ENCODE measurements around the gene MEI1.

MEI1 gene

GRCh38 chr22:41819257-41819656, 120.0 kb downstream of the MEI1 start:
- H3K4me2 ChIP-seq (ENCODE audit: low read length), result no peak overlapping the region
- H3K4me1 ChIP-seq (ENCODE audit: low read length), result no peaks in the 10 kb centered on the region
- no peak overlapping the region for H3K9ac ChIP-seq (ENCODE audit: low read length)
- H4K20me1 ChIP-seq (ENCODE audit: insufficient read depth, low read length), result no peaks in the 10 kb centered on the region
- TF ChIP-seq EZH2phosphoT487 (IDR thresholded peaks at IDR 0.05; ENCODE audit: low read depth), result no peak
- no peak for TF ChIP-seq CTCF (IDR thresholded peaks at IDR 0.05; ENCODE audit: low read depth, low read length)
- H3K9me3 ChIP-seq (ENCODE audit: insufficient read depth, low read length), result no peaks in the 10 kb centered on the region
- no peak overlapping the region for H3K27ac ChIP-seq (ENCODE audit: low read length)
- no peak overlapping the region for H3K4me3 ChIP-seq (ENCODE audit: low read length)
- no peaks in the 10 kb centered on the region for H3K36me3 ChIP-seq (replicated peaks; ENCODE audit: low read depth, low read length)
- H3K27me3 ChIP-seq (ENCODE audit: low read depth, low read length), result no peaks in the 10 kb centered on the region
- no peak overlapping the region for H2AFZ ChIP-seq (ENCODE audit: low read depth, low read length)
- no peaks in the 10 kb centered on the region for H3K79me2 ChIP-seq (ENCODE audit: low read length)

GRCh38 chr22:41820447-41820846, 121.1 kb downstream of the MEI1 start:
- H3K9me3 ChIP-seq (ENCODE audit: insufficient read depth, low read length), result no peaks in the 10 kb centered on the region
- no peak for TF ChIP-seq EZH2phosphoT487 (IDR thresholded peaks at IDR 0.05; ENCODE audit: low read depth)
- TF ChIP-seq CTCF (IDR thresholded peaks at IDR 0.05; ENCODE audit: low read depth, low read length), result no peak
- peaks cover 2% of the 10 kb centered on the region for H3K36me3 ChIP-seq (replicated peaks; ENCODE audit: low read depth, low read length)
- no peaks in the 10 kb centered on the region for H4K20me1 ChIP-seq (ENCODE audit: insufficient read depth, low read length)
- H3K4me1 ChIP-seq (ENCODE audit: low read length), result no peaks in the 10 kb centered on the region
- no peaks in the 10 kb centered on the region for H3K27me3 ChIP-seq (ENCODE audit: low read depth, low read length)
- H3K79me2 ChIP-seq (ENCODE audit: low read length), result no peaks in the 10 kb centered on the region
- H3K27ac ChIP-seq (ENCODE audit: low read length), result no peak overlapping the region
- no peak overlapping the region for H3K4me3 ChIP-seq (ENCODE audit: low read length)
- H2AFZ ChIP-seq (ENCODE audit: low read depth, low read length), result no peak overlapping the region
- no peak overlapping the region for H3K4me2 ChIP-seq (ENCODE audit: low read length)
- H3K9ac ChIP-seq (ENCODE audit: low read length), result no peak overlapping the region

GRCh38 chr22:41821471-41822316, 122.4 kb downstream of the MEI1 start:
- Histone ChIP-seq H3K4me3 (ENCODE audit: low read length) (no peak overlapping the region), H3K27ac (ENCODE audit: low read length) (no peak overlapping the region), H3K9ac (ENCODE audit: low read length) (no peak overlapping the region), H3K36me3 (replicated peaks; ENCODE audit: low read depth, low read length) (peaks cover 5% of the 10 kb centered on the region), H4K20me1 (ENCODE audit: insufficient read depth, low read length) (no peaks in the 10 kb centered on the region), H3K4me2 (ENCODE audit: low read length) (no peak overlapping the region), H2AFZ (ENCODE audit: low read depth, low read length) (no peak overlapping the region), H3K27me3 (ENCODE audit: low read depth, low read length) (no peaks in the 10 kb centered on the region), H3K4me1 (ENCODE audit: low read length) (no peaks in the 10 kb centered on the region), H3K79me2 (ENCODE audit: low read length) (no peaks in the 10 kb centered on the region), H3K9me3 (ENCODE audit: insufficient read depth, low read length) (no peaks in the 10 kb centered on the region)
- TF ChIP-seq EZH2phosphoT487 (IDR thresholded peaks at IDR 0.05; ENCODE audit: low read depth), result no peak
- no peak for TF ChIP-seq CTCF (IDR thresholded peaks at IDR 0.05; ENCODE audit: low read depth, low read length)

GRCh38 chr22:41822317-41823057, 123.2 kb downstream of the MEI1 start:
- Histone ChIP-seq H3K79me2 (ENCODE audit: low read length) (no peaks in the 10 kb centered on the region), H3K36me3 (replicated peaks; ENCODE audit: low read depth, low read length) (peaks cover 5% of the 10 kb centered on the region), H3K9ac (ENCODE audit: low read length) (no peak overlapping the region), H3K4me2 (ENCODE audit: low read length) (no peak overlapping the region), H3K27me3 (ENCODE audit: low read depth, low read length) (no peaks in the 10 kb centered on the region), H2AFZ (ENCODE audit: low read depth, low read length) (no peak overlapping the region), H3K9me3 (ENCODE audit: insufficient read depth, low read length) (no peaks in the 10 kb centered on the region), H3K4me3 (ENCODE audit: low read length) (no peak overlapping the region), H4K20me1 (ENCODE audit: insufficient read depth, low read length) (no peaks in the 10 kb centered on the region), H3K27ac (ENCODE audit: low read length) (no peak overlapping the region), H3K4me1 (ENCODE audit: low read length) (no peaks in the 10 kb centered on the region)
- TF ChIP-seq EZH2phosphoT487 (IDR thresholded peaks at IDR 0.05; ENCODE audit: low read depth) (no peak), CTCF (IDR thresholded peaks at IDR 0.05; ENCODE audit: low read depth, low read length) (peak; percentile 73)

All from OCI-LY3 (cell line).